Stomach (tissue), 9 donors: Measurements from ENCODE around the gene TCP11. TPM values are rescaled to one million over a fixed set of nuclear protein-coding genes. Genes with fewer than 3 reads are reported as not detected.

ENCODE experiments used
- DNase-seq, 2 donors: peaks; one replicate each; pipeline versions ENCODE4 v3.0.0 to v3.0.0-alpha.2; 2013 to 2019
- H3K27ac ChIP-seq, 5 donors: fragments of 200-600 bp in 4 of 5; sonication (generic) in 4 of 5; one replicate each; pipeline ENCODE4 v1.5.1; 2013 to 2019; ENCODE audit warnings: mild to moderate bottlenecking in 1 of 5, moderate library complexity in 1 of 5
- H3K27me3 ChIP-seq, 3 donors: fragments of 200-600 bp; sonication (generic); one replicate each; pipeline ENCODE4 v1.5.1; 2017 to 2019; ENCODE audit warnings: mixed run types in 1 of 3
- H3K36me3 ChIP-seq, 4 donors: fragments of 200-600 bp; sonication (generic); 1 replicate in 3 of 4; 2 replicates in 1 of 4; pipeline ENCODE4 v1.5.1; 2016 to 2019
- H3K4me1 ChIP-seq, 4 donors: fragments of 200-600 bp; sonication (generic); one replicate each; pipeline ENCODE4 v1.5.1; 2016 to 2019
- H3K4me3 ChIP-seq, 4 donors: fragments of 200-600 bp; sonication (generic) in 3 of 4; one replicate each; pipeline ENCODE4 v1.5.1; 2016 to 2019; ENCODE audit warnings: mild to moderate bottlenecking in 1 of 4
- H3K9me3 ChIP-seq, 4 donors: fragments of 200-600 bp; sonication (generic); one replicate each; pipeline ENCODE4 v1.5.1; 2016 to 2019
- CTCF ChIP-seq, 7 experiments: fragments of 450-650 bp in 4 of 7; fragments of 200-600 bp in 3 of 7; sonication (generic) in 3 of 7; IDR thresholded peaks; one replicate each; pipeline ENCODE4 v1.5.1; 2016 to 2019; ENCODE audit warnings: antibody characterized with exemption in 7 of 7, control low read depth in 2 of 7, mild to moderate bottlenecking in 1 of 7
- EP300 ChIP-seq: sonication (generic); formaldehyde crosslinking; IDR thresholded peaks from one replicate; pipeline ENCODE4 v1.6.1; 2017; ENCODE audit warnings: antibody characterized with exemption
- POLR2A ChIP-seq, 4 donors: fragments of 450-650 bp; IDR thresholded peaks; one replicate each; pipeline ENCODE4 v1.6.1; 2016; ENCODE audit warnings: antibody characterized with exemption in 4 of 4, control low read depth in 2 of 4, mild to moderate bottlenecking in 1 of 4, moderate library complexity in 1 of 4
- POLR2AphosphoS5 ChIP-seq, 3 donors: sonication (generic); formaldehyde crosslinking; IDR thresholded peaks; one replicate each; pipeline ENCODE4 v1.6.1; 2016; ENCODE audit warnings: antibody characterized with exemption in 3 of 3
- WGBS, 5 donors: extraction: QIAGEN DNeasy Blood & Tissue Kit in 3 of 5; methylation state at CpG; one replicate each; pipeline versions ENCODE4 v1.1.5 to v1.1.7; 2013 to 2018; 5-methylcytosine and 5-hydroxymethylcytosine counted together
- intact Hi-C: fragments of 100-400 bp; cut with DNase I; formaldehyde crosslinking; loops from one replicate; pipeline ENCODE4 v1.15.1; 2023; ENCODE audit warnings: low total_unique reads
- polyA plus RNA-seq, 3 donors: library from polyadenylated mRNA; stranded (reverse); fragments of 200-250 nt; gene quantifications; one replicate each; pipeline ENCODE4 v1.2.3, GENCODE V29; 2013
- total RNA-seq, 5 donors: library from RNA; depleted of rRNA; stranded (reverse); fragments of >200 nt; gene quantifications; one replicate each; pipeline versions ENCODE4 v1.1.0 to v1.2.3, GENCODE V29; 2014 to 2016
- donor health status: healthy with polysubstance abuse.
- donor health status: Bipolar disorder and iron deficiency.
- donor health status: healthy.

The TCP11 gene
- total and polyA plus RNA-seq, 8 donors, result 0.25 to 0.73 TPM; not detected in 6

GRCh38 chr6:35147486-35147885, 6.3 kb upstream of the TCP11 start:
- no peak overlapping the region for H3K27ac ChIP-seq
- TF ChIP-seq POLR2A (IDR thresholded peaks at IDR 0.05), result no peak
- TF ChIP-seq POLR2AphosphoS5 (IDR thresholded peaks at IDR 0.05), result no peak
- no peak for TF ChIP-seq EP300
- no peak for TF ChIP-seq CTCF (IDR thresholded peaks at IDR 0.05)
- 70 to 79% (median 73%) methylated on average over 3 of the region's 3 CpGs for WGBS, 5 donors
- no peak for DNase-seq
- intact Hi-C loops, result loop anchor here (5.0 kb wide), 1 partner anchor 60 kb away; no protein-coding TSS in a partner anchor
- no peaks in the 10 kb centered on the region for H3K9me3 ChIP-seq
- H3K36me3 ChIP-seq, result no peaks in the 10 kb centered on the region
- no peak overlapping the region for H3K4me3 ChIP-seq
- no peaks in the 10 kb centered on the region for H3K27me3 ChIP-seq
- peaks cover 0 to 6% (median 0%) of the 10 kb centered on the region in 4 donors for H3K4me1 ChIP-seq

DNA sequence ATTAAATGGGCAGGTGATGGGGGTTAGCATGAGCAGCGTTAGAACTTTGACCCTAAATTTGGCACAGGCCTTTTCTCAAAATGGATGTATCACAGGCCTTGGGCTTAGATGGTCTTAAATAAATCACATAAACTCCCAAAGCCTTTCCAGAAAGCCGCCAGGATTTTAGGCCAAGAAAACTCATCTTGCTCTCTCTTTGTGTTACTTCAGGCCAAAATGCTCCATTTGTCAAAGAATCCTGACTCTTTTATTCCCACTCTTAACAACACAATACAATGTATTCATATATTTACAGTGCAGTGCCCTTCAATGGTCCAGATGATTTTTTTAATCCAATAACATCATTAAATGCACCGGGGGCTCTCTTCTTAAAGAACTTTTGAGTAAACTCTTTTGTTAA, 5.9 kb upstream of the TCP11 start:
- no peaks in the 10 kb centered on the region for H3K9me3 ChIP-seq
- 78 to 90% (median 83%) methylated on average over 3 of the region's 3 CpGs for WGBS, 5 donors
- intact Hi-C loops, result loop anchor here (5.0 kb wide), 1 partner anchor 60 kb away; no protein-coding TSS in a partner anchor
- H3K4me1 ChIP-seq, result peaks cover 0 to 6% (median 0%) of the 10 kb centered on the region in 4 donors
- no peaks in the 10 kb centered on the region for H3K36me3 ChIP-seq
- peak in 1 of 2 donors; percentile 65 for DNase-seq
- H3K27me3 ChIP-seq, result no peaks in the 10 kb centered on the region
- no peak overlapping the region for H3K4me3 ChIP-seq
- H3K27ac ChIP-seq, result no peak overlapping the region
- TF ChIP-seq CTCF (IDR thresholded peaks at IDR 0.05), result no peak
- no peak for TF ChIP-seq POLR2A (IDR thresholded peaks at IDR 0.05)
- TF ChIP-seq EP300, result no peak
- TF ChIP-seq POLR2AphosphoS5 (IDR thresholded peaks at IDR 0.05), result no peak

DNA sequence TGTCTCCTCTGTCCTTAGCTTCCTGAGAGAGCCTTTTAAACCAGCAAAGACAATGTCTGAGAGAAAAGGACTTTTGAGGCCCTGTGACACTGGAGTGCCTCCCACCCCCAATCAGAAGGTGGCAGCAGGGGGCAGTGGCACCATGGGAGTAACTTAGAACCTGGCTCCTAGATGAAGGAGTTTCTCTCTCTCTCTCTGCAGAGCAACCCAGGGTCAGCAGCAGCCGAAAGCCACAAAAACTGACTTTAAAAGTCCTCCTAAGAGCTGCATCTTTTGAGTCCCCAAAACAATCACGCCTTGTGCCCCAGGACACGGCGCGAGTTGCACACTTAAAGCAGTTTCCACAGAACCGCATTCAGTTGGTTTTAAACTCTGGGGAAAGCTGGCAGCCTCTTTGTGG, 5.3 kb upstream of the TCP11 start:
- Histone ChIP-seq H3K4me1 (peaks cover 0 to 7% (median under 1%) of the 10 kb centered on the region in 4 donors), H3K27ac (no peak overlapping the region), H3K36me3 (no peaks in the 10 kb centered on the region), H3K4me3 (no peak overlapping the region), H3K9me3 (no peaks in the 10 kb centered on the region), H3K27me3 (peaks cover 0 to 2% (median 0%) of the 10 kb centered on the region in 3 donors)
- intact Hi-C loops, result loop anchor here (5.0 kb wide), 1 partner anchor 61 kb away; no protein-coding TSS in a partner anchor
- TF ChIP-seq CTCF (IDR thresholded peaks at IDR 0.05) (peak in 5 of 7 experiments; percentile 44 to 82 (median 69)), POLR2A (IDR thresholded peaks at IDR 0.05) (no peak)
- 50 to 74% (median 63%) methylated on average over 5 to 6 of the region's 6 CpGs for WGBS, 5 donors
- peak; percentile 73 to 77 for DNase-seq

- Histone ChIP-seq H3K27me3 (peaks cover 0 to 9% (median 6%) of the 10 kb centered on the region in 3 donors), H3K4me1 (peaks cover 6 to 14% (median 8%) of the 10 kb centered on the region in 4 donors), H3K27ac (no peak overlapping the region), H3K9me3 (no peaks in the 10 kb centered on the region), H3K36me3 (no peaks in the 10 kb centered on the region), H3K4me3 (no peak overlapping the region)
- intact Hi-C loops, result loop anchor here (5.0 kb wide), 1 partner anchor 62 kb away; no protein-coding TSS in a partner anchor
- 88 to 98% (median 92%) methylated on average over 3 of the region's 3 CpGs for WGBS, 5 donors
- DNase-seq, result no peak
- TF ChIP-seq POLR2AphosphoS5 (IDR thresholded peaks at IDR 0.05), result no peak
- TF ChIP-seq CTCF (IDR thresholded peaks at IDR 0.05), result no peak
- TF ChIP-seq EP300, result no peak
- no peak for TF ChIP-seq POLR2A (IDR thresholded peaks at IDR 0.05)
These were observed 4.6 kb upstream of the TCP11 start for GRCh38 chr6:35145757-35146156.
